Dedifferentiated amniotic fluid mesenchymal stem cell (primary cell): ENCODE measurements around the gene SHC3.

ENCODE experiments used
- DNase-seq: peaks from one replicate; pipeline ENCODE4 v3.0.0-alpha.2; 2016; ENCODE audit errors: extremely low spot score

Gene SHC3

GRCh38 chr9:88985616-88986015 lies 193.0 kb downstream of the SHC3 start:
- DNase-seq = no peak

- DNase-seq = no peak
Measured at GRCh38 chr9:88984543-88984883, 194.1 kb downstream of the SHC3 start.

- no peak for DNase-seq
Measured at GRCh38 chr9:88983865-88984542, 194.6 kb downstream of the SHC3 start.

- DNase-seq = peak; percentile 76
Measured at GRCh38 chr9:88980740-88981203, 197.8 kb downstream of the SHC3 start.

GRCh38 chr9:88979791-88980190 lies 198.8 kb downstream of the SHC3 start:
- DNase-seq = no peak

GRCh38 chr9:88979021-88979420 lies 199.6 kb downstream of the SHC3 start:
- no peak for DNase-seq

GRCh38 chr9:88978034-88978433 lies 200.6 kb downstream of the SHC3 start:
- no peak for DNase-seq

GRCh38 chr9:88976890-88977257 lies 201.7 kb downstream of the SHC3 start:
- DNase-seq = no peak

GRCh38 chr9:88975966-88976889 lies 202.4 kb downstream of the SHC3 start:
- DNase-seq = no peak

GRCh38 chr9:88974641-88975040 lies 204.0 kb downstream of the SHC3 start:
- no peak for DNase-seq

- no peak for DNase-seq
Measured at GRCh38 chr9:88973281-88974045, 205.2 kb downstream of the SHC3 start.

- no peak for DNase-seq
Measured at GRCh38 chr9:88972401-88972800, 206.2 kb downstream of the SHC3 start.

- no peak for DNase-seq
Measured at GRCh38 chr9:88971131-88971960, 207.3 kb downstream of the SHC3 start.

GRCh38 chr9:88969646-88970373 lies 208.8 kb downstream of the SHC3 start:
- DNase-seq = no peak

- DNase-seq = no peak
Measured at GRCh38 chr9:88968799-88969198, 209.8 kb downstream of the SHC3 start.

- DNase-seq = no peak
Measured at GRCh38 chr9:88966894-88967676, 211.5 kb downstream of the SHC3 start.

- DNase-seq = no peak
Measured at GRCh38 chr9:88965473-88965872, 213.1 kb downstream of the SHC3 start.

GRCh38 chr9:88960632-88961031 lies 218.0 kb downstream of the SHC3 start:
- no peak for DNase-seq

GRCh38 chr9:88959727-88960469 lies 218.7 kb downstream of the SHC3 start:
- no peak for DNase-seq
